Neuron (in vitro differentiated cells): ENCODE measurements around the gene CRACDL.

Experiments
- H2AFZ ChIP-seq: one replicate; pipeline ENCODE4 v1.6.1; 2013; ENCODE audit warnings: low read depth, mild to moderate bottlenecking, inconsistent platforms, low read length, moderate library complexity
- H3K27me3 ChIP-seq: one replicate; pipeline ENCODE4 v1.6.1; 2013; ENCODE audit warnings: low read length; ENCODE audit not compliant: insufficient read depth
- H3K36me3 ChIP-seq: one replicate; pipeline ENCODE4 v1.6.1; 2013; ENCODE audit warnings: low read length; ENCODE audit not compliant: insufficient read depth
- H3K4me1 ChIP-seq: one replicate; pipeline ENCODE4 v1.6.1; 2013; ENCODE audit warnings: low read length; ENCODE audit not compliant: insufficient read depth
- H3K4me3 ChIP-seq: 2 replicates; pipeline ENCODE4 v1.5.1; 2013; ENCODE audit warnings: mild to moderate bottlenecking, low read length, moderate library complexity
- H3K9me3 ChIP-seq: one replicate; pipeline ENCODE4 v1.6.1; 2013; ENCODE audit warnings: low read length

The CRACDL gene

GRCh38 chr2:98921062-98921461 lies 15.0 kb downstream of the CRACDL start:
- H3K9me3 ChIP-seq: peaks cover 2% of the 10 kb centered on the region
- H3K36me3 ChIP-seq: no peaks in the 10 kb centered on the region
- H3K27me3 ChIP-seq: no peaks in the 10 kb centered on the region

DNA sequence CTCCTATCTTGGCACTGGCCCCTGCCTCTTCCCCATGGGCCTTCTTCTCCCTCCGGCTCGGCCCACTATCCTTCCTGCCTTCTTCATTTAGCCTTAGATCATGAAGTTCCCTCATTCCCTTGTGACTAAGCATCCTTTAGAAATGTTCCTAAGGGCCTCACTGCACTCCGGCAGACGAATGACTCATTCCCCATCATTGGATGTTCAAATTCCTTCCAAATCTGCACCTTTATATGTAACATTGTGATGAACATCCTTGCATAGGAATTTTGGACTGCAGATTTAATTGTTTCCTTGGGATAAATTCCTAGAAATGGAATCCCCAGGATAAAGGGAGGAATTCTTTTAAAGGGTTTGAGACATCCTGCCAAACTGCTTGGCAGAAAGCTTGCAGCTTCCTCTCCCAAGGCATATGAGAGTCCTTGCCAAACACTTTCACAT lies 19.0 kb downstream of the CRACDL start:
- H3K27me3 ChIP-seq: no peaks in the 10 kb centered on the region
- H3K36me3 ChIP-seq: no peaks in the 10 kb centered on the region
- H3K4me3 ChIP-seq: no peak overlapping the region
- no peak overlapping the region for H2AFZ ChIP-seq
- no peaks in the 10 kb centered on the region for H3K9me3 ChIP-seq
- H3K4me1 ChIP-seq: no peaks in the 10 kb centered on the region

More at GRCh38 chr2:98921062-98921461, 15.0 kb downstream of the CRACDL start:
- H3K4me1 ChIP-seq: no peaks in the 10 kb centered on the region
- H3K4me3 ChIP-seq: no peak overlapping the region
- H2AFZ ChIP-seq: no peak overlapping the region

DNA sequence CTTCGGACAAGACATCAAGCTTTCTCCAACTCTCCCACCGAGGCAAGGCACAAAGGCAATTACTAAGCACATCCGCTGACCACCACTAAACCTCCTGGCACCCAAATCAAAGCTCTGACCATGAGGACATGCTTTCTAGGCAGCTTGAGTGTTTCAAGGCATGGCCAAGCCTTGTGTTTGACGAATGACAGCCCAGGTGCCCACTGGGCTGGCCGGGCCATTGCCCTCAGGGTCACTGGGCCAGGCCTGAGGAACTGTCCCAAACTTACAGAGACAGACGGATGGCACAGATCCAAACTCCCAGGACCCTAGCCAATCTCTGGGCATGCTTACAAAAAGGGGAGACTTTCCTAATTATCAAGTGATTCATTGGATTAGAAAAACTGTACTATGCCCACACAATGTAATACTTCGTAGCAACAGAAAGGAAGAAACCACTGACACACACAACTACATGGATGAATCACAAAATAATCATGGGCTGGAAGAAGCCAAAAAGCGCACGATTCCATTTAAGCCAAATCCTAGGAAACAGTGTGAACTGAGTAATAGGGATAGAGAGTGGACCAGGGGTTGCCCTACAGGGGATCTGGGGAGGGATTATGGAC lies 20.2 kb downstream of the CRACDL start:
- no peaks in the 10 kb centered on the region for H3K36me3 ChIP-seq
- H3K9me3 ChIP-seq: no peaks in the 10 kb centered on the region
- no peak overlapping the region for H2AFZ ChIP-seq
- H3K4me3 ChIP-seq: no peak overlapping the region
- H3K27me3 ChIP-seq: no peaks in the 10 kb centered on the region
- H3K4me1 ChIP-seq: no peaks in the 10 kb centered on the region

GRCh38 chr2:98914713-98915580 lies 21.1 kb downstream of the CRACDL start:
- H3K9me3 ChIP-seq: no peaks in the 10 kb centered on the region
- no peak overlapping the region for H2AFZ ChIP-seq
- H3K36me3 ChIP-seq: no peaks in the 10 kb centered on the region
- H3K4me1 ChIP-seq: no peaks in the 10 kb centered on the region
- H3K27me3 ChIP-seq: peaks cover under 1% of the 10 kb centered on the region
- no peak overlapping the region for H3K4me3 ChIP-seq

- Histone ChIP-seq H3K9me3 (no peaks in the 10 kb centered on the region), H3K4me1 (peaks cover 8% of the 10 kb centered on the region), H3K36me3 (no peaks in the 10 kb centered on the region), H3K27me3 (peaks cover 3% of the 10 kb centered on the region), H3K4me3 (no peak overlapping the region), H2AFZ (no peak overlapping the region)
These were observed 21.9 kb downstream of the CRACDL start for GRCh38 chr2:98913916-98914712.

DNA sequence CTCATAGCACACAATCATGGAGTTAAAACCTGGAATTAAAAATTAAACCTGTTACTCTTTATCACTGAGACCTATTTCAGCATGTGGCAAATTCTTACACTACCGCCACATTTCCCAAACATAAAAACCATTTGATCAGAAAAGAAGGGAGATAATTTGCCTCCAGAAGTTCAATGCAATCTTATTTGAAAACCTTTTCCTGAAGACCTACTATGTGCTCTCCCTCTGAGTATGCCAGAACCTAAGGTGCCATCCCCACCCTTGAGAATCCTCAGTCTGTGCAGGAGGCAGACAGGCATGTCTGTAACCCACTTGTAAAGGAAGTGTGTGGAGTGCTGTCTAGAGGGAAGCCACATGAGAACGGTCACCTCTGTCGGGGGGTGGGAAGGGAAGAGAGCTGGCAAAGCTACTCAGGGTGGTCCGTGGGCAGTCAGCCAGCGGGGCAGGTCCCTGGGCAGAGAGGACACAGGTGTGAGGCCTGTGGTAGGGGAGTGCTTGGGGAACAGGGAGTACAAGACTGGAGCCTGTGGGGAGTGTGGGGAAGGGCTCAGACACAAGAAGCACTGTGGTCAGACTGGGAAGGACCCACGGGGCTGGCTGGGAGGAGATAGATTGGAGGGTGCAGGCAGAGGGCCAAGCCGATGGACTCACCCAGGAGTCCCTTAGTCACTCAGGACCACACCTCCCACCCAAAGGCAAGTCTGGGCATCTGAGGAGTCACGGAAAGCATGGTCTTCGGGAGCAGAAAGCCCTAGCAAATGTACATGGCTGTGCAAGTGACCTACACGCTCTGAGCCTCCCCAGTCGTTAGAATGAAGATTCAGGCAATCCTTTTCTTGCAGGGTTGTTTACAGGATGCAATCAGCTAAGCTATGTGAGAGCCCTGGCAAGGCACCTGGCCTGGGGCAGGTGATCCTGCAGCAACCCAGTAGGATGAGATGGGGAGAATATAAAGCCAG lies 22.8 kb downstream of the CRACDL start:
- Histone ChIP-seq H3K4me1 (peaks cover 15% of the 10 kb centered on the region), H3K9me3 (no peaks in the 10 kb centered on the region), H3K4me3 (no peak overlapping the region), H2AFZ (no peak overlapping the region), H3K27me3 (peaks cover 3% of the 10 kb centered on the region), H3K36me3 (no peaks in the 10 kb centered on the region)

GRCh38 chr2:98912221-98912851 lies 23.7 kb downstream of the CRACDL start:
- H3K4me1 ChIP-seq: peaks cover 15% of the 10 kb centered on the region
- H3K9me3 ChIP-seq: no peaks in the 10 kb centered on the region

GRCh38 chr2:98911376-98912154 lies 24.5 kb downstream of the CRACDL start:
- Histone ChIP-seq H3K36me3 (no peaks in the 10 kb centered on the region), H3K9me3 (no peaks in the 10 kb centered on the region), H3K4me3 (no peak overlapping the region), H2AFZ (no peak overlapping the region), H3K27me3 (peaks cover 3% of the 10 kb centered on the region), H3K4me1 (peaks cover 15% of the 10 kb centered on the region)

More at GRCh38 chr2:98912221-98912851, 23.7 kb downstream of the CRACDL start:
- no peak overlapping the region for H3K4me3 ChIP-seq
- H3K36me3 ChIP-seq: no peaks in the 10 kb centered on the region
- H3K27me3 ChIP-seq: peaks cover 3% of the 10 kb centered on the region
- H2AFZ ChIP-seq: no peak overlapping the region

GRCh38 chr2:98911126-98911375 lies 25.0 kb downstream of the CRACDL start:
- no peaks in the 10 kb centered on the region for H3K36me3 ChIP-seq
- peaks cover 15% of the 10 kb centered on the region for H3K4me1 ChIP-seq
- peaks cover 3% of the 10 kb centered on the region for H3K27me3 ChIP-seq
- no peaks in the 10 kb centered on the region for H3K9me3 ChIP-seq
- no peak overlapping the region for H3K4me3 ChIP-seq
- H2AFZ ChIP-seq: no peak overlapping the region

GRCh38 chr2:98910349-98911125 lies 25.5 kb downstream of the CRACDL start:
- Histone ChIP-seq H3K9me3 (no peaks in the 10 kb centered on the region), H2AFZ (no peak overlapping the region), H3K36me3 (no peaks in the 10 kb centered on the region), H3K4me1 (peaks cover 15% of the 10 kb centered on the region), H3K4me3 (no peak overlapping the region), H3K27me3 (peaks cover 3% of the 10 kb centered on the region)
